Karpas-422 (cell line): Measurements from ENCODE around the gene MAN1C1. TPM values are rescaled to one million over a fixed set of nuclear protein-coding genes. Genes with fewer than 3 reads are reported as not detected.

Experiments
- DNase-seq: peaks from one replicate; pipeline ENCODE4 v3.0.0-alpha.2; 2015
- H2AFZ ChIP-seq: fragments of 200-600 bp; sonication (generic); 2 replicates; pipeline ENCODE4 v1.6.1; 2014; ENCODE audit warnings: antibody characterized with exemption, low read length, mixed read lengths
- H3K27ac ChIP-seq: fragments of 200-600 bp; sonication (generic); 2 replicates; pipeline ENCODE4 v1.5.1; 2014; ENCODE audit warnings: mild to moderate bottlenecking, low read length, moderate library complexity
- H3K27me3 ChIP-seq: fragments of 200-600 bp; sonication (generic); 2 replicates; pipeline ENCODE4 v1.6.1; 2014; ENCODE audit warnings: low read length, mixed read lengths
- H3K36me3 ChIP-seq: fragments of 200-600 bp; sonication (generic); 2 replicates; pipeline ENCODE4 v1.6.1; 2014; ENCODE audit warnings: low read length, mixed read lengths; ENCODE audit not compliant: insufficient read depth
- H3K4me1 ChIP-seq: fragments of 200-600 bp; sonication (generic); 2 replicates; pipeline ENCODE4 v1.6.1; 2014; ENCODE audit warnings: mild to moderate bottlenecking, low read length, mixed read lengths
- H3K4me2 ChIP-seq: fragments of 200-600 bp; sonication (generic); 2 replicates; pipeline ENCODE4 v1.6.1; 2014; ENCODE audit warnings: low read length, low read depth, mild to moderate bottlenecking; ENCODE audit not compliant: poor library complexity, severe bottlenecking
- H3K4me3 ChIP-seq: fragments of 200-600 bp; sonication (generic); 2 replicates; pipeline ENCODE4 v1.5.1; 2014; ENCODE audit warnings: mild to moderate bottlenecking, antibody characterized with exemption, low read length, mixed read lengths
- H3K79me2 ChIP-seq: fragments of 200-600 bp; sonication (generic); 2 replicates; pipeline ENCODE4 v1.6.1; 2014; ENCODE audit warnings: mild to moderate bottlenecking, low read length, mixed read lengths
- H3K9ac ChIP-seq: fragments of 200-600 bp; sonication (generic); 2 replicates; pipeline ENCODE4 v1.6.0; 2014; ENCODE audit warnings: low read length
- H3K9me2 ChIP-seq: fragments of 200-600 bp; sonication (generic), shearing (Covaris generic); replicated peaks from 2 replicates; pipeline ENCODE4 v1.6.0; 2014; ENCODE audit warnings: mild to moderate bottlenecking, low read length, moderate library complexity; ENCODE audit not compliant: insufficient read depth
- H3K9me3 ChIP-seq: fragments of 300-700, 200-600 bp; sonication (generic); 2 replicates; pipeline ENCODE4 v1.6.1; 2014; ENCODE audit warnings: low read length, mixed read lengths
- H4K20me1 ChIP-seq: fragments of 200-600 bp; sonication (generic); 2 replicates; pipeline ENCODE4 v1.6.1; 2014; ENCODE audit warnings: mild to moderate bottlenecking, antibody characterized with exemption, low read length, low read depth; ENCODE audit not compliant: insufficient read depth
- total RNA-seq: library from RNA; depleted of rRNA; stranded (reverse); fragments of >200 nt; shearing (Covaris generic); gene quantifications from 2 replicates; pipeline ENCODE4 v1.2.3, GENCODE V29; 2014; ENCODE audit warnings: low replicate concordance

The MAN1C1 gene
- total RNA-seq, 1 experiment from 2014 or later: not detected

DNA sequence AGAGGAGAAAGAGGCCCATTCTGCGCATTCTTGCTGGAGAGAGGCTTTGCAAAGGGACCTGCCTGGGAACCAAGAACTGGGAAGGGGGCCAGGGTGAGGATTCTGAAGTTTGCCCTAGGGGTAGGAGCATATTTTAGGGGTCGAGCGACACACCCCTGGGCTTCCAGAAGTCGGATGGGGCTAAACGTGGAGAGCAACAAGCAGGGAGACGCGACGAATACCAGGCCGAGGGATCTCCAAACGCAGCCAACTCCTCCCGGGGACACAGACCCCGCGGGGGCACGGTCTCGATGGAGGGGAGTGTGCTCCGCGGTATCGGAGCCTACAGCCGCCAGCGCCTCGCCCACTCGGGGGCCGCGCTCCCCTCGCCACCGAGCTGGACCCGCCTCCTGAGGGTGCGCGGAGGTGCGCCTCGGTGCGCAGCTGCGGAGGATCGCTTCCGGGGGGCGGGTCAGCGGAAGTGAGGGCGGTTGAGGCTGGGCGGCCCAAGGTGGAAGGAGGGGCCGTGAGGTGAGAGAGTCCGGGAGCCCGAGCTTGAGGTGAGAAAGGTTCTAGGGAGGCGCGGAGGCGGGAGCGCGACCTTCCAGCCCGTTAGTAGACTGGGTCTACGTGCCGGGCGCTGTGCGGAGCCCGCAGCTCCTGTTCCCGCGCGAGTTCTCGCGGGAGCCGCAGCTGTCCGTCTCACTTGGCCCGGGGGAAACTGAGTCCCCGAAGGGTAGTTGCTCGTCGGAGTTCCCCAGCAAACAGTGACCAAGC, 203.1 kb downstream of the MAN1C1 start, which contains the start of gene MTFR1L:
Gene MTFR1L (plus strand): TSS at position 464 of the 756 bp plus-strand sequence. CDS start 3,151 bp downstream, outside the sequence.
- H3K9ac ChIP-seq: peak within 1 kb of the TSS; percentile 94
- peak within 1 kb of the TSS; percentile 95 for H2AFZ ChIP-seq
- H4K20me1 ChIP-seq: peaks cover 37% of the 10 kb centered on the region
- no peaks in the 10 kb centered on the region for H3K9me3 ChIP-seq
- H3K36me3 ChIP-seq: peaks cover 3% of the 10 kb centered on the region; the same call in 1 of the 2 replicates
- no peaks in the 10 kb centered on the region for H3K79me2 ChIP-seq
- H3K4me3 ChIP-seq: peak within 1 kb of the TSS; percentile 88
- peaks cover 2% of the 10 kb centered on the region; the same call in 1 of the 2 replicates for H3K27me3 ChIP-seq
- DNase-seq: peak; percentile 96
- H3K27ac ChIP-seq: peak within 1 kb of the TSS; percentile 13; the same call in 1 of the 2 replicates
- H3K4me1 ChIP-seq: peaks cover 38% of the 10 kb centered on the region
- peak within 1 kb of the TSS; percentile 99 for H3K4me2 ChIP-seq
- no peaks in the 10 kb centered on the region for H3K9me2 ChIP-seq

DNA sequence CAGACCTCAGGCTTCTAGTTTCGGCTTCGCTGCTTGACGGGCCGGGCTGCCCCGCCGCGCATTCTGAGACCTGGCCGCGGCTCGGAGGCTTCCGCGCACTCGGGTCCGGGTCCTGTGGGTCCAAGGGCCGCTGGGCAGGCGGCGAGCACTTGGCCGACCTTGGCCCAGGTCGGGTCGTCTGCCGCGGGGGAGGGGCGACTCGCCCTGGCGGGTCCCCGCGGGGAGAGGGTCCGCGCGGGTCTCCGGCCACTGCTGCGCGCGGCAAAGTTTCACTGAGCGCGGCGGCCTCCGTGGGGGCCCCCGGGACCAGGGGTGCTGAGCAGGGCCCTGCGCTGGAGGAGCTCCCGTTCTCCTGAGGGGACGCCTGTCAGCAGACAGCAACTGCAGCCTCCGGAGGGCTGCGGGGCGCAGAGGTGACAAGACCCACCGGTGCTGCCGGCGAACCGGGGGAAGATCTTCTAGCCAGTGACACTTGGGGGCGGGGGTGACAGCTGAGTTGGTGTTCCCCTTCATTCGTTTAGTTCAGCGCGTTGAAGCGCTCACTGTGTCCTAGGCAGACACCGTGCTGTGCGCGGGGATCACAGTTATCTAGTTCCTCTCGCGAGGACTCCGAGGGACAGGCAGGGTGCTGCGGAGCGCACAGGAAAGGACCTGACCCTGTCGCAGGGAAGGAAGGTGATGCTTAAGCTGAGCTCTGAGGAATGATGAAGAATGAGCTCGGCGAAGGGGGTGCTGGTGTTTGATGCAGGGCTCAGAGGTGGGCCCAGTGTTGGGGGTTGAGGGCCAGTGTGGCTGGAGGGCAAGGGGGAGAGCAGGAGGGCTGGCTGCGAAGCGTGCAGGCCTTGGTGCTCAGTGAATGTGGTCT, 203.9 kb downstream of the MAN1C1 start:
- Histone ChIP-seq H3K27ac (peak overlapping the region; percentile 13; the same call in 1 of the 2 replicates), H3K9me2 (no peaks in the 10 kb centered on the region), H3K79me2 (no peaks in the 10 kb centered on the region), H3K4me1 (peaks cover 38% of the 10 kb centered on the region), H3K27me3 (peaks cover 2% of the 10 kb centered on the region; the same call in 1 of the 2 replicates), H2AFZ (peak overlapping the region; percentile 95; the same call in 1 of the 2 replicates), H3K4me3 (peak overlapping the region; percentile 88), H3K9me3 (no peaks in the 10 kb centered on the region), H3K9ac (peak overlapping the region; percentile 94), H3K36me3 (peaks cover 3% of the 10 kb centered on the region; the same call in 1 of the 2 replicates), H3K4me2 (peak overlapping the region; percentile 99), H4K20me1 (peaks cover 40% of the 10 kb centered on the region)
- DNase-seq: peak; percentile 90

- Histone ChIP-seq H3K9ac (peak overlapping the region; percentile 94), H3K27me3 (peaks cover 2% of the 10 kb centered on the region; the same call in 1 of the 2 replicates), H3K4me2 (peak overlapping the region; percentile 99), H3K27ac (no peak overlapping the region), H3K9me2 (no peaks in the 10 kb centered on the region), H3K9me3 (no peaks in the 10 kb centered on the region), H4K20me1 (peaks cover 45% of the 10 kb centered on the region), H2AFZ (no peak overlapping the region), H3K4me1 (peaks cover 38% of the 10 kb centered on the region), H3K36me3 (peaks cover 3% of the 10 kb centered on the region; the same call in 1 of the 2 replicates), H3K4me3 (peak overlapping the region; percentile 88), H3K79me2 (no peaks in the 10 kb centered on the region)
- DNase-seq: peak; percentile 59
Observed at GRCh38 chr1:25821112-25821476, 204.5 kb downstream of the MAN1C1 start.

DNA sequence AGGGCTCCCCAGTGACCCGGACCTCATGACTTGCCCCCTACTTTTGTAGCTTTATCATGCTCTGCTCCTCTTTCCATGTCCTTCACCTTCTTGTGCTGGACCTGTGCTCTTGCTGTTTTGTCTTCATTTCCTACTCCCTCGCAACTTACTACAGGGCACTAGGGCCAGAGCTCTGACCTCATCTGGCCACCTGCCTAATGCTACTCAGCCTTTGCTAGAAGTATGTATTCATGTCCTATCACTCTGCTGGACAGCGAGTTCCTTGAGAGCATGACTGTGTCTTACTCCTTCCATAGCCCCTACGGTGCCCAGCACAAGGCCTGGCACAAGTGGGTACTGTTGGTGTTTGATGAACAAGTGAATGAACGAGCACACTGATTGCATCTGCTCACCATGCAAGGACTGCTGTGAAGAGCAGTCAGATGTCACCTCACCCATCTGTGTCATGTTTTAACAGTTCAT, 205.1 kb downstream of the MAN1C1 start:
- peak overlapping the region; percentile 88; the same call in 1 of the 2 replicates for H3K4me3 ChIP-seq
- H3K4me2 ChIP-seq: peak overlapping the region; percentile 99

GRCh38 chr1:25825605-25826004, 209.0 kb downstream of the MAN1C1 start:
- H3K4me1 ChIP-seq: peaks cover 23% of the 10 kb centered on the region
- H3K9me2 ChIP-seq: no peaks in the 10 kb centered on the region
- no peak overlapping the region for H3K4me3 ChIP-seq
- no peaks in the 10 kb centered on the region for H3K9me3 ChIP-seq
- H3K27ac ChIP-seq: no peak overlapping the region
- no peak for DNase-seq
- no peak overlapping the region for H3K4me2 ChIP-seq
- no peak overlapping the region for H3K9ac ChIP-seq
- peaks cover 46% of the 10 kb centered on the region for H4K20me1 ChIP-seq
- peaks cover 13% of the 10 kb centered on the region for H3K36me3 ChIP-seq
- H3K27me3 ChIP-seq: peaks cover 2% of the 10 kb centered on the region; the same call in 1 of the 2 replicates
- no peak overlapping the region for H2AFZ ChIP-seq
- H3K79me2 ChIP-seq: no peaks in the 10 kb centered on the region

More for the DNA sequence above, 205.1 kb downstream of the MAN1C1 start:
- peaks cover 46% of the 10 kb centered on the region for H4K20me1 ChIP-seq
- no peaks in the 10 kb centered on the region for H3K9me3 ChIP-seq
- no peak for DNase-seq
- peaks cover 3% of the 10 kb centered on the region; the same call in 1 of the 2 replicates for H3K36me3 ChIP-seq
- peaks cover 38% of the 10 kb centered on the region for H3K4me1 ChIP-seq
- no peak overlapping the region for H2AFZ ChIP-seq
- no peaks in the 10 kb centered on the region for H3K79me2 ChIP-seq
- no peak overlapping the region for H3K27ac ChIP-seq
- H3K9ac ChIP-seq: peak overlapping the region; percentile 94
- H3K9me2 ChIP-seq: no peaks in the 10 kb centered on the region
- H3K27me3 ChIP-seq: peaks cover 2% of the 10 kb centered on the region; the same call in 1 of the 2 replicates

GRCh38 chr1:25826571-25826970, 210.0 kb downstream of the MAN1C1 start:
- peaks cover 2% of the 10 kb centered on the region; the same call in 1 of the 2 replicates for H3K27me3 ChIP-seq
- no peak overlapping the region for H3K27ac ChIP-seq
- H3K4me1 ChIP-seq: peaks cover 13% of the 10 kb centered on the region
- H3K9me2 ChIP-seq: no peaks in the 10 kb centered on the region
- no peak overlapping the region for H3K4me2 ChIP-seq
- H3K9me3 ChIP-seq: no peaks in the 10 kb centered on the region
- peaks cover 37% of the 10 kb centered on the region for H4K20me1 ChIP-seq
- no peak overlapping the region for H3K4me3 ChIP-seq
- no peaks in the 10 kb centered on the region for H3K79me2 ChIP-seq
- no peak overlapping the region for H3K9ac ChIP-seq
- DNase-seq: no peak
- H3K36me3 ChIP-seq: peaks cover 23% of the 10 kb centered on the region
- no peak overlapping the region for H2AFZ ChIP-seq

DNA sequence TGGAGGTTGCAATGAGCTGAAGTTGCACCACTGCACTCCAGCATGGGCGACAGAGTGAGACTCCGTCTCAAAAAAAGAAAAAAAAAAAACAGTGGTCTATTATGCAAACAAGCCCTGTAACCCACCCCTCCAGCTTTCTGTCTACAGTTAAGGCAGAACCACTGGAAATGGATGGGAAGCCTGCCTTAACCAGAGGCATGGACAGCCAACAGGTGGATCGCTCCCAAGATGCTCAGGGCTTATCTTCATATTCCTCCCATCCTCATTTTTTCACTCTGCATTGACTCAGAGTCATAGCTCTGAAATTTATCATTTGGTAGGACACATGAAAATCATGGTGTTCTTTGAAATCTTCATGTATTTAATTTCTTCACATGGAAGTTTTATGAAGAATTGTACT, 211.9 kb downstream of the MAN1C1 start:
- Histone ChIP-seq H3K27ac (no peak overlapping the region), H3K9me3 (no peaks in the 10 kb centered on the region), H4K20me1 (peaks cover 33% of the 10 kb centered on the region), H3K9ac (no peak overlapping the region), H3K4me3 (no peak overlapping the region), H2AFZ (no peak overlapping the region), H3K27me3 (peaks cover under 1% of the 10 kb centered on the region; the same call in 1 of the 2 replicates), H3K36me3 (peaks cover 32% of the 10 kb centered on the region; the same call in 1 of the 2 replicates), H3K79me2 (peaks cover 6% of the 10 kb centered on the region; the same call in 1 of the 2 replicates), H3K9me2 (no peaks in the 10 kb centered on the region), H3K4me1 (no peaks in the 10 kb centered on the region), H3K4me2 (no peak overlapping the region)
- no peak for DNase-seq
